Upper lobe of right lung (tissue), 1 donor: ENCODE data around the gene NEK10. TPM values are rescaled to one million over a fixed set of nuclear protein-coding genes. Genes with fewer than 3 reads are reported as not detected.

ENCODE experiments used
- ATAC-seq: fragments of 200-7000 bp; cut with Tn5 transposase; one replicate; pipeline ENCODE4 v1.9.1; 2020; ENCODE audit warnings: mild to moderate bottlenecking, moderate library complexity
- DNase-seq: peaks from one replicate; pipeline ENCODE4 v3.0.0-alpha.2; 2020
- H3K27ac ChIP-seq: fragments of 200-600 bp; one replicate; pipeline ENCODE4 v1.8.0; 2022
- H3K27me3 ChIP-seq: fragments of 200-600 bp; one replicate; pipeline ENCODE4 v1.8.0; 2022; ENCODE audit warnings: mild to moderate bottlenecking
- H3K36me3 ChIP-seq: fragments of 200-600 bp; one replicate; pipeline ENCODE4 v1.8.0; 2022
- H3K4me1 ChIP-seq: fragments of 200-600 bp; one replicate; pipeline ENCODE4 v1.8.0; 2022
- H3K4me3 ChIP-seq: fragments of 200-600 bp; one replicate; pipeline ENCODE4 v1.8.0; 2022; ENCODE audit warnings: mild to moderate bottlenecking
- H3K9me3 ChIP-seq: fragments of 200-600 bp; one replicate; pipeline ENCODE4 v1.8.0; 2022
- CTCF ChIP-seq: fragments of 200-600 bp; IDR thresholded peaks from one replicate; pipeline ENCODE4 v1.8.0; 2022; ENCODE audit warnings: antibody characterized with exemption
- intact Hi-C: fragments of 100-400 bp; cut with DNase I; formaldehyde crosslinking; loops from one replicate; pipeline ENCODE4 v1.11.0; 2022
- total RNA-seq: library from RNA; stranded (reverse); fragmentation: NEBNext Ultra II Directional; extraction: Animal tissue kit (Norgen Biotek cat#: 25700); gene quantifications from one replicate; pipeline ENCODE4 v1.2.1, GENCODE V29; 2021
- donor health status: DM: no; HTN: yes; CAD: no; lungs with severe emphysema.

NEK10 gene
- total RNA-seq, 1 donor from 2014 or later, result 0.49 TPM

GRCh38 chr3:27345959-27346865 is 23.0 kb downstream of the NEK10 start:
- intact Hi-C loops, result no loop called here
- ATAC-seq (no peak), DNase-seq (no peak)
- H3K4me1 ChIP-seq, result no peaks in the 10 kb centered on the region
- H3K4me3 ChIP-seq, result no peak overlapping the region
- H3K9me3 ChIP-seq, result no peaks in the 10 kb centered on the region
- H3K27ac ChIP-seq, result no peak overlapping the region
- H3K36me3 ChIP-seq, result no peaks in the 10 kb centered on the region
- H3K27me3 ChIP-seq, result no peaks in the 10 kb centered on the region
- no peak for TF ChIP-seq CTCF

- Histone ChIP-seq H3K4me3 (no peak overlapping the region), H3K36me3 (no peaks in the 10 kb centered on the region), H3K27ac (no peak overlapping the region), H3K27me3 (no peaks in the 10 kb centered on the region), H3K4me1 (no peaks in the 10 kb centered on the region), H3K9me3 (no peaks in the 10 kb centered on the region)
- no peak for DNase-seq
- ATAC-seq, result peak; percentile 60
- intact Hi-C loops, result no loop called here
- TF ChIP-seq CTCF, result no peak
Observed at GRCh38 chr3:27345493-27345892, 23.7 kb downstream of the NEK10 start.

DNA sequence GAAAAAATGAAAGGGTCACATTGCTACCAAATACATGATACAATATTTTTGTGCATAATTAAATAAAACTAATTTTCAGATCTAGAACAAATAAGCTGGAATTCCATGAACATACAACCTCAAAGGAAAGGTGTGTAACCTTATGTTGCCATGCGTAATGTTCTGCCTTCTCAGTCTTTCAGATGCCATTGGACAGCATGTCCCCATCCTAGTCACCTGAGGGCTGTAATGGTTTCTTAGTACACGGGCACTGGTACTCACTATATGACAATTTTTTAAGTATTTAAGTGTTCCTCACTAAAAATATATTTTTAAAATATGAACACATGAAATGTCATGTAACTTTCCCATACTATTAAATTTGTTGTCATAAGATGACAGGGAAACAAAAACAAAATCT is 24.1 kb downstream of the NEK10 start:
- Histone ChIP-seq H3K4me3 (no peak overlapping the region), H3K27ac (no peak overlapping the region), H3K27me3 (no peaks in the 10 kb centered on the region), H3K36me3 (no peaks in the 10 kb centered on the region), H3K9me3 (no peaks in the 10 kb centered on the region), H3K4me1 (no peaks in the 10 kb centered on the region)
- TF ChIP-seq CTCF, result no peak
- no peak for DNase-seq
- intact Hi-C loops, result no loop called here
- ATAC-seq, result no peak

- no peak for DNase-seq
- TF ChIP-seq CTCF, result no peak
- no peak for ATAC-seq
- intact Hi-C loops, result no loop called here
- Histone ChIP-seq H3K27me3 (no peaks in the 10 kb centered on the region), H3K4me1 (no peaks in the 10 kb centered on the region), H3K9me3 (no peaks in the 10 kb centered on the region), H3K27ac (no peak overlapping the region), H3K4me3 (no peak overlapping the region), H3K36me3 (no peaks in the 10 kb centered on the region)
Observed at GRCh38 chr3:27344192-27344591, 25.0 kb downstream of the NEK10 start.

- no peak for TF ChIP-seq CTCF
- no peaks in the 10 kb centered on the region for H3K9me3 ChIP-seq
- no peaks in the 10 kb centered on the region for H3K27me3 ChIP-seq
- no peaks in the 10 kb centered on the region for H3K4me1 ChIP-seq
- intact Hi-C loops, result no loop called here
- DNase-seq (no peak), ATAC-seq (no peak)
- H3K27ac ChIP-seq, result no peak overlapping the region
- H3K36me3 ChIP-seq, result no peaks in the 10 kb centered on the region
- no peak overlapping the region for H3K4me3 ChIP-seq
Observed at GRCh38 chr3:27342267-27342666, 26.9 kb downstream of the NEK10 start.
